Neural cell (in vitro differentiated cells): ENCODE measurements around the gene ZNF716.

ENCODE experiments used
- POLR2AphosphoS5 ChIP-seq: IDR thresholded peaks from 2 replicates; pipeline ENCODE4 v1.6.1; 2012
- TAF1 ChIP-seq: IDR thresholded peaks from 2 replicates; pipeline ENCODE4 v1.6.1; 2012; ENCODE audit warnings: low read depth
- TF ChIP-seq, protein P1 (sequence below): fragments of 450-650 bp; IDR thresholded peaks from 2 replicates; pipeline ENCODE4 v1.5.1; 2014; ENCODE audit warnings: antibody characterized with exemption, mild to moderate bottlenecking, moderate library complexity; ENCODE audit not compliant: poor library complexity, severe bottlenecking
- TF ChIP-seq, protein P2 (sequence below): IDR thresholded peaks from 2 replicates; pipeline ENCODE4 v1.6.1; 2012; ENCODE audit warnings: borderline replicate concordance

DNA sequence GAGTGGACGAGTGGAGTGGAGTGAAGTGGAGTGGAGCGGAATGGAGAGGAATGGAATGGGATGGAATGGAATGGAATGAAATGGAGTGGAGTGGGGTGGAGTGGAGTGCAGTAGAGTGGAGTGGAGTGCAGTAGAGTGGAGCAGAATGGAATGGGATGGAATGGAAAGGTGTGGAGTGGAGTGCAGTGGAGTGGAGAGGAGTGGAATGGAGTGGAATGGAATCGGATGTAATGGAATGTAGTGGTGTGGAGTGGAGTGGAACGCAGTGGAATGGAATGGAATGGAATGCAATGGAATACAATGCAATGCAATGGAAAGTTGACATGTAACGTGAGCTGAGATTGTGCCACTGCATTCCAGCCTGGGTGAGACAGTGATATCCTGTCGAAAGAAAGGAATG lies 46.4 kb downstream of the ZNF716 start:
- TF ChIP-seq, protein P1, sequence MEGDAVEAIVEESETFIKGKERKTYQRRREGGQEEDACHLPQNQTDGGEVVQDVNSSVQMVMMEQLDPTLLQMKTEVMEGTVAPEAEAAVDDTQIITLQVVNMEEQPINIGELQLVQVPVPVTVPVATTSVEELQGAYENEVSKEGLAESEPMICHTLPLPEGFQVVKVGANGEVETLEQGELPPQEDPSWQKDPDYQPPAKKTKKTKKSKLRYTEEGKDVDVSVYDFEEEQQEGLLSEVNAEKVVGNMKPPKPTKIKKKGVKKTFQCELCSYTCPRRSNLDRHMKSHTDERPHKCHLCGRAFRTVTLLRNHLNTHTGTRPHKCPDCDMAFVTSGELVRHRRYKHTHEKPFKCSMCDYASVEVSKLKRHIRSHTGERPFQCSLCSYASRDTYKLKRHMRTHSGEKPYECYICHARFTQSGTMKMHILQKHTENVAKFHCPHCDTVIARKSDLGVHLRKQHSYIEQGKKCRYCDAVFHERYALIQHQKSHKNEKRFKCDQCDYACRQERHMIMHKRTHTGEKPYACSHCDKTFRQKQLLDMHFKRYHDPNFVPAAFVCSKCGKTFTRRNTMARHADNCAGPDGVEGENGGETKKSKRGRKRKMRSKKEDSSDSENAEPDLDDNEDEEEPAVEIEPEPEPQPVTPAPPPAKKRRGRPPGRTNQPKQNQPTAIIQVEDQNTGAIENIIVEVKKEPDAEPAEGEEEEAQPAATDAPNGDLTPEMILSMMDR = no peak
- TF ChIP-seq POLR2AphosphoS5 = no peak
- TF ChIP-seq, protein P2, sequence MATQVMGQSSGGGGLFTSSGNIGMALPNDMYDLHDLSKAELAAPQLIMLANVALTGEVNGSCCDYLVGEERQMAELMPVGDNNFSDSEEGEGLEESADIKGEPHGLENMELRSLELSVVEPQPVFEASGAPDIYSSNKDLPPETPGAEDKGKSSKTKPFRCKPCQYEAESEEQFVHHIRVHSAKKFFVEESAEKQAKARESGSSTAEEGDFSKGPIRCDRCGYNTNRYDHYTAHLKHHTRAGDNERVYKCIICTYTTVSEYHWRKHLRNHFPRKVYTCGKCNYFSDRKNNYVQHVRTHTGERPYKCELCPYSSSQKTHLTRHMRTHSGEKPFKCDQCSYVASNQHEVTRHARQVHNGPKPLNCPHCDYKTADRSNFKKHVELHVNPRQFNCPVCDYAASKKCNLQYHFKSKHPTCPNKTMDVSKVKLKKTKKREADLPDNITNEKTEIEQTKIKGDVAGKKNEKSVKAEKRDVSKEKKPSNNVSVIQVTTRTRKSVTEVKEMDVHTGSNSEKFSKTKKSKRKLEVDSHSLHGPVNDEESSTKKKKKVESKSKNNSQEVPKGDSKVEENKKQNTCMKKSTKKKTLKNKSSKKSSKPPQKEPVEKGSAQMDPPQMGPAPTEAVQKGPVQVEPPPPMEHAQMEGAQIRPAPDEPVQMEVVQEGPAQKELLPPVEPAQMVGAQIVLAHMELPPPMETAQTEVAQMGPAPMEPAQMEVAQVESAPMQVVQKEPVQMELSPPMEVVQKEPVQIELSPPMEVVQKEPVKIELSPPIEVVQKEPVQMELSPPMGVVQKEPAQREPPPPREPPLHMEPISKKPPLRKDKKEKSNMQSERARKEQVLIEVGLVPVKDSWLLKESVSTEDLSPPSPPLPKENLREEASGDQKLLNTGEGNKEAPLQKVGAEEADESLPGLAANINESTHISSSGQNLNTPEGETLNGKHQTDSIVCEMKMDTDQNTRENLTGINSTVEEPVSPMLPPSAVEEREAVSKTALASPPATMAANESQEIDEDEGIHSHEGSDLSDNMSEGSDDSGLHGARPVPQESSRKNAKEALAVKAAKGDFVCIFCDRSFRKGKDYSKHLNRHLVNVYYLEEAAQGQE = no peak
- no peak for TF ChIP-seq TAF1
